GM19240 (cell line): Measurements from ENCODE around the gene MEOX1.

Experiments used
- DNase-seq: peaks from one replicate; pipeline ENCODE4 v3.0.0; 2011; ENCODE audit warnings: low spot score; ENCODE audit not compliant: insufficient read length

The MEOX1 gene

GRCh38 chr17:43680461-43680860, 18.7 kb upstream of the MEOX1 start:
- no peak for DNase-seq

GRCh38 chr17:43679911-43680310, 18.2 kb upstream of the MEOX1 start:
- DNase-seq: no peak

GRCh38 chr17:43679401-43679800, 17.7 kb upstream of the MEOX1 start:
- no peak for DNase-seq

GRCh38 chr17:43676471-43676870, 14.7 kb upstream of the MEOX1 start:
- DNase-seq: no peak

- no peak for DNase-seq
Measured at GRCh38 chr17:43674394-43674793, 12.7 kb upstream of the MEOX1 start.

GRCh38 chr17:43673516-43674323, 12.0 kb upstream of the MEOX1 start:
- peak; percentile 51 for DNase-seq

- no peak for DNase-seq
Measured at GRCh38 chr17:43671755-43672519, 10.2 kb upstream of the MEOX1 start.

GRCh38 chr17:43671031-43671692, 9.4 kb upstream of the MEOX1 start:
- DNase-seq: no peak

GRCh38 chr17:43670645-43671030, 8.9 kb upstream of the MEOX1 start:
- no peak for DNase-seq

- DNase-seq: no peak
Measured at GRCh38 chr17:43669971-43670644, 8.4 kb upstream of the MEOX1 start.

- DNase-seq: no peak
Measured at GRCh38 chr17:43667947-43668348, 6.2 kb upstream of the MEOX1 start.

- no peak for DNase-seq
Measured at GRCh38 chr17:43667506-43667905, 5.8 kb upstream of the MEOX1 start.

GRCh38 chr17:43665937-43666236, 4.2 kb upstream of the MEOX1 start:
- DNase-seq: no peak

GRCh38 chr17:43665084-43665936, 3.6 kb upstream of the MEOX1 start:
- no peak for DNase-seq

GRCh38 chr17:43664096-43664495, 2.4 kb upstream of the MEOX1 start:
- no peak for DNase-seq

GRCh38 chr17:43663383-43663782, 1.7 kb upstream of the MEOX1 start:
- no peak for DNase-seq

- no peak for DNase-seq
Measured at GRCh38 chr17:43662413-43663141, 855 bp upstream of the MEOX1 start.

- no peak for DNase-seq
Measured at GRCh38 chr17:43660816-43661493, 767 bp downstream of the MEOX1 start.

- no peak for DNase-seq
Measured at GRCh38 chr17:43659823-43660617, 1.7 kb downstream of the MEOX1 start.
